NCI-H128 (cell line): ENCODE measurements around the gene MGAT4B.
A peak's percentile ranks its signal among the peaks of the same experiment; 100 is the strongest.

Experiments used
- DNase-seq: peaks from one replicate; lab custom pipeline; 2025; ENCODE audit not compliant: unreplicated experiment; lab: John Stamatoyannopoulos, UW

The MGAT4B gene

GRCh38 chr5:179827680-179828079 is 21.0 kb upstream of the MGAT4B start:
- DNase-seq = no peak

DNA sequence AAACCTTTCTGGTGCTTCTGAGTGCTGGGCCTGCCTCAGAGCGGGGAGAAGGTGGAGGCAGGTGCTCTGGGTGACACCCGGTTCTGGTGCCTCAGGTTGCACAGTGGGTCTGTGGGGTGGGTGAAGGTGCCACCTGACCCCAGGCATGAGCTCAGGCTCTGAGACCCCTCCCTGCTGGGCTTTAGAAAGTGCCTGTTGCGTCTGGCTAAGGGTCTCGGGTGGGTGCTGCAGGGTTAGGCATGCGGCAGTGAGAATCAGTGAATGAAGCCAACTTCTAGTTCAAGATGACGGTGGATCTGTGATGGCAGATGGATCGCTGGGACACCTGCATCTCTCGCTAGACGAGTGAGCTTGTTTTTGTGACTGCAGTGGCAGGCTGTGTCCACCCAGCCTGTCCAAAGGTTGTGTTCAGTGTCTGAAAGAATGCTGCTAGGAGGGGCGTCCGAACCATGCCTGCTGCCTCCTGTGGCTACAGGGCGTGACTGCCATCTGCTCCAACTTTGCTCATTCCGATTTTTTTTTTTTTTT is 19.1 kb upstream of the MGAT4B start:
- no peak for DNase-seq

DNA sequence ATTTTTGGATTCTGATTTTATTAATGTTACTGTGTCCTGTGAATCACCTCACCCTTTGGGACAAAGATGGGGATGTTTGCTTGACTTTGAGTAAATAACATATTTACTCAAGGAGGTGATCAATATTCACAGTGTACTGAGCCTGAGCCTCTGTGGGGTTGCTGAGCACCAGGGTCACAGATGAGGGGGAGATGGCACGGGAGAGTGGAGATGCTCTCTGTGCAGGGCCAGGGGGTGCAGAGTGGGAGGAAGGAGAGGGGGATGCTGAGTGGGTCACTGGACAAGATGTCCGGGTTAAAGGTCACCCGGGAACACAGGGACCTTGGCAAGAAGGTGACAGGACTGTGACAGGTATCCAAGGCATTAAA is 18.1 kb upstream of the MGAT4B start:
- DNase-seq = no peak

DNA sequence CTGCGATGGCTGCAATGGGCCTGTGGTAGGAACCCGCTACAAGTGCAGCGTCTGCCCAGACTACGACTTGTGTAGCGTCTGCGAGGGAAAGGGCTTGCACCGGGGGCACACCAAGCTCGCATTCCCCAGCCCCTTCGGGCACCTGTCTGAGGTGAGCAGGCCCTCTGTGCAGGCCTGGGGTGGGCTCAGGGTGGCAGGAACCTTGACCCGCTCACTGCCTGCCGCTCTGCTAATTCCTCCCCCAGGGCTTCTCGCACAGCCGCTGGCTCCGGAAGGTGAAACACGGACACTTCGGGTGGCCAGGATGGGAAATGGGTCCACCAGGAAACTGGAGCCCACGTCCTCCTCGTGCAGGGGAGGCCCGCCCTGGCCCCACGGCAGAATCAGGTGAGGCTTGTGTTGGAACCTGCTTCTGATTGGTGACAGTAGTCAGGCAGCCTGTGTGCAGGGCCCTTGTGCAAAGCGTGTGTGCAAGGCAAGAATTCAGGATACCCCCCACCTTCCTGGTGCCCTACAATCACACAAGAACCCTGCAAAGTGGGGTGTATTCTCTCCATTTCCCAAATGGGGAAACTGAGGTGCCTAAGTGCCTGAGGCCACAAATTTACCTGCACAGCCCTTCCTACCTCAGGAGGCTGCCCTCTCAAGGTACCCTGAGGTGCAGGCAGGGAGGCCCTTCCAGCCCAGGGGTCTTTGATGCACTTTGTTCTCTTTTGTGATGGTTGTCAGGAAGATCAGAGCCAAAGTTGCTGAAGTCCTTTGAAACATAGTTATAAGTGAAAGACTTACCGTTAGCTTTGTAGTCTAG is 17.5 kb upstream of the MGAT4B start:
- DNase-seq = no peak

DNA sequence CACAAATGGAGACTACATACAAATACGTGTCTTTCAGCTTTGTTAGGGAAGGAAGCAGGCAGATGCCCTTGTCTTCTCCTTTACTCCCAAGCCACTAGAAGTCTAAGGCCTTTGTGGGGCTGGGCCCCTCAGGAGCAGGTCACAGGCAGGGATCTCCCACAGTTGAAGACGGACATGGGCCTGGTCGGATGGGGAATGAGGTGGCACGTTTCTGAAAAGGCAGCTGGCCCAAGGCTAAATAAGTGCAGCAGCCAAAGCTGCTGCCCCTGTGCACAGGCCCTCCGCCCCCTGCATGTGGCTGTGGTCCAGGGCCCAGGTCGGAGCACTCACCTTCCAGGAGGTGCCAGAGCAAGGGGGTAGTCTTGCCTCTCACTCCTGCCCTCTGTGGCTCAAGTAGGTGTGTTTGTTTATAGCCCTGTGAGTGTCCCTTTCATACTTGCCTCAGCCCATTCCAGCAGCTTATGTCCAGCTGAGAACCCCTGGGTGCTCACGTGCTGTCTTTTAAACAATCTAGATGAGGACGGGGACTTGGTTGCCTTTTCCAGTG is 15.9 kb upstream of the MGAT4B start:
- DNase-seq = no peak

DNA sequence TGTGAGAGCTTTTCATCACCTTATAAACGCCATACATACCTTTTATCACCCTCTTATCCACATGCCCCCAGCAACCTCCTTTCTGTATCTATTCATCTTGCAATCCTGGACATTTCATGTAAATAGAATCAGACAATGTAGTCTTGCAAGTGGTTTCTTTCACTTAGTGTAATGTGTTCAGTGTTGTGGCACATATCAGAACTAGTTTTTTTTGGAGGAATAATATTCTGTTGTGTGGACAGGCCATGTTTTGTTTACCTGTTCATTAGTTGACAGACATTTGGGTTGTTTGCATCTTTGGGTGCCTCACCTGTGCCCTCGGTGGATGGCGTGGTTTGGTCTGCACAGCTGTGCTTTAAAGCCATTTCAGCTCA is 15.4 kb upstream of the MGAT4B start:
- DNase-seq = no peak

DNA sequence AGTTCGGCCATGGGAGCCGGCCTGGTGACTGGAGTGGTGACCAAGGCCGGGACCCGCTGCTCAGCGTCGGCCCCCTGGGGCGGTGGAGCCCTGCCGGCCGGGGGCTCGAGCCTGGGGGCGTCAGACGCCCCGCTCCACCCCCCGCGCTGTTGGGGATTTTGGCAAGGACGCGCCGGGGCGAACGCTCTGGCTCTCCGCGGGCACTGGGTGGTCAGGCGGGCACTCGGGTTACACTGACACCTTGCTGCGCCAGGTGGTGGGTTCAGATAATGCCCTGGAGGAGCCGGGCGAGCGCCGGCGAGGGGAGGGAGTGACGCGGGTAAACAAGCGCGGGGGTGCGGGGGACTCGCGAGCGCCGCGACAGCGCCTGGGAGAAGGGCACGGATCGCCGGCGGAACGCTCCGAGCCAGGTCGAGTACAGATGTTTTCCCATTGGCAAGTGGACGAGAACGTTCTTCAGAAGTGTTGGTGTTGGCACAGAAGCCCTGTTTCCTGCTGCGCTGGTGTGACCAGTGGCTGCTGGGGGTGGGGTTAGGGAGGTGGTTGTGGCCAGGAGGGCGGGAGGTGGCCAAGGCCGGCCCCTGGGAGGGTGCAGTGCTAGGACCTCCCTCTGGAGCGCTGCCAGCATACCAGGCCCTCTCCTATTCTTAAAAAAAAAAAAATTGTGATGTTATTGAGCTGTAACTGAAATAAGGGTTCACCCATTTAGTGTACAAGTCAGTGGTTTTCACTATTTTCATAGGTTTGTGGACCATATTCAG is 14.8 kb upstream of the MGAT4B start:
- DNase-seq = no peak

DNA sequence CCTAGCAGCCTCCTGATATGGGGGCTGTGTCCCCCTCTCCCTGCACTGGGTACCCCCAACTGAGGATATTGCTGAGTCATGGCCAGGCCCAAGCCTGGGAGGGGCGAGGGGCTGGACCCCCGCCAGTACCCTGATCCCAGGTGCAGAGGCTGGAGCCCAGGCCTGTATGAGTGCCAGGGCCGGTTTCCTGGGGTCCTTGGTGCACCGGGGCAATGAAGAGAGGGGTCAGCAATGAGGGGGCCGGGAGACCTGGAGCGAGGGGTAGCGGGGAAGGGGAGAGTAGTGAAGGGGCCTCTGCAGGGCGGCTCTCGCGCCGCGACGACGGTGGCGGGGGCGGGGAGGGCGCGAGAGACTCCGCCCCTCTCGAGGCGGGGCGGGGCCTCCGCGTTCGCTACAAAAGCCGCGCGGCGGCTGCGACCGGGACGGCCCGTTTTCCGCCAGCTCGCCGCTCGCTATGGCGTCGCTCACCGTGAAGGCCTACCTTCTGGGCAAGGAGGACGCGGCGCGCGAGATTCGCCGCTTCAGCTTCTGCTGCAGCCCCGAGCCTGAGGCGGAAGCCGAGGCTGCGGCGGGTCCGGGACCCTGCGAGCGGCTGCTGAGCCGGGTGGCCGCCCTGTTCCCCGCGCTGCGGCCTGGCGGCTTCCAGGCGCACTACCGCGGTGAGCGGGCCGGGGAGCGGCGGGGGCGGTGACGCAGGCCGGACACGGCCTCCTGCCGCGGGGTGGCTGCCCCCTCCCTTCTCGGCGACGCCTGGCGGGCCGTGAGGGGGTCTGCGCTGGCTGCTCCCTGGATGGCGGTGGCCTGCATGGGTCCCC is 14.0 kb upstream of the MGAT4B start, which contains the start of gene SQSTM1:
Gene SQSTM1, plus strand, starts transcription at position 423 of the 815 bp plus-strand sequence. Its CDS starts 32 bp downstream, at position 455.
- peak; percentile 33 for DNase-seq

DNA sequence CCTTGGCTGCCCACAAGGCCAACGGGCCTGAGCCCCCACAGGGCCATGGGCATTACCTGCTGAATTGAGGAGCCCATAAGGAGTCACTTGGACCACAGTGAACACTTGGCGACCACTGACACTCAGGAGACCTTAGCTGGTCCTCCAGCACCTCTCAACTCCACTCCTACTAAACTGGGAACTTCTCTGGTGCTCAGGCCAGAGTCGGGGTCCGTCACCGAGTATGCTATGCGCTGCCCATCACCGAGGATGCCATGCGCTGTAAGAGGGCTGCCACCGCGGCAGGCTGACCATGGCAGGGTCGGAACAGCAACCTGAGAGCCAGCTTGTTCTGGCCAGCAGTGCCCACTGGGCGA is 13.4 kb upstream of the MGAT4B start:
- DNase-seq = no peak

DNA sequence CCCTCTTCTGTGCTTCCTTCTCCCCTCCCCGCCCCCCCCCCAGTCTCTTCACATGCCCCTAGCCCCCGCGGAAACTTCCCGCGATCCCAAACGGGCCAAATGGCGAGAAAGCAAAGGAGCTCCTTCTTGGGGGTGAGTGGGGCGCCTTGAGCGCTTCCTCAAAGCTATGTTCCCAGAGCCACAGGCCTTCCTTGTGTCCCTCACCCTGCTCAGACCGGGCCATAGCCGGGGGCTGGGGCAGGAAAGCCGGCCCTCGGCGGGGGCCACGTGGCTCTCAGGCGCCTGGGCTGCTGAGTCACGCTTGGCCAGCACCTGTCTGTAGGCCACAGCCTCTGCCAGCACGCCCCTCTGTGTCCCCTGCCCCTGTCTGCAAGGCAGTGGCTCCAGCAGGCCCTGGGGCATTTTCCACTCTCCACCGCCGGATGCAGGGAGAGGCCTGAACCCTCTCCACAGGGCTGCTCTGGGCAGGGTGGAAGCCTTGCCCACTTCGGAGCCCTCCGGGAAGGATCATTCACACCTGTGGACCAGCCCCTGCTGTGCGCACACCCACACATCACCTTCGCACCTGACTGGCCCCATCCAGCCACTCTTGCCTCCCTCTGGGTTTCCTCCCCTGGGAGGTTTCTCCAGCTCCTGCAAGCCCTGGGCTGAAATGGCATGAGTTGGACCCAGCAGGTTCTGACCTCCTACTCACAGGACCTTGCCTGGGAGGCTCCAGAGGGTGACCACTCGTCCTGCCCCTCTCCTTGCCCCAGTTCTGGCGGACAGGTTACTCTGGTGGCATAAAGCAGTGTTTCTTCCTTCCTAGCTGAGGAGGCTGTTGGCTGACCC is 12.8 kb upstream of the MGAT4B start:
- DNase-seq = no peak

DNA sequence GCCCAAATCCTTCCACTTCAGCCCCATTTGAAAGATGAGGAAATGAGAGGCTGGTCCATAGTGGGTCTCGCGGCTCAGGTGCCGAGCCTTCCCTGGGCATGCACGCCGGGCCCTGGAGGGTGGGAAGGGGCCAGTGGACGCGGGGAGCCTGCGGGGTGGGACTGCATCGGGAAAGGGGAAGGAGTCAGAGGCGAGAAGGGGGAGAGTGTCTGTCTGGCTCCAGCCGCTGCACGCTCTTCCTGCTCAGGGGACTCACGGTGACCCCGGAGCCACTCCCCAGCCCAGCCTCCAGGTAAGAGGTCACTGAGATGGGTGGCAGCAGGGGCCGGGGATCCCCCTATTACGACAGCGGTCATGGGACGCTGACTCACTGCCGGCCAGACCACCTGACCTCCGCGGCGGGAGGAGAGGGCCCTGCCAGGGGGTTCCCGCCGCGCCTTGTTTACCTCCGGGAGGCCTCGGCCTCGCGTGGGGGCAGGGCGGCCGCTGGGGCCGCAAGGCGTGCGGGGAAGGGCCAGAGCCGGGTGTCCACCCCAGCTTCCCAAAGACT is 12.2 kb upstream of the MGAT4B start:
- peak; percentile 18 for DNase-seq

- no peak for DNase-seq
Observed at GRCh38 chr5:179817890-179818745, 11.5 kb upstream of the MGAT4B start.

- no peak for DNase-seq
Observed at GRCh38 chr5:179817470-179817840, 10.8 kb upstream of the MGAT4B start.

DNA sequence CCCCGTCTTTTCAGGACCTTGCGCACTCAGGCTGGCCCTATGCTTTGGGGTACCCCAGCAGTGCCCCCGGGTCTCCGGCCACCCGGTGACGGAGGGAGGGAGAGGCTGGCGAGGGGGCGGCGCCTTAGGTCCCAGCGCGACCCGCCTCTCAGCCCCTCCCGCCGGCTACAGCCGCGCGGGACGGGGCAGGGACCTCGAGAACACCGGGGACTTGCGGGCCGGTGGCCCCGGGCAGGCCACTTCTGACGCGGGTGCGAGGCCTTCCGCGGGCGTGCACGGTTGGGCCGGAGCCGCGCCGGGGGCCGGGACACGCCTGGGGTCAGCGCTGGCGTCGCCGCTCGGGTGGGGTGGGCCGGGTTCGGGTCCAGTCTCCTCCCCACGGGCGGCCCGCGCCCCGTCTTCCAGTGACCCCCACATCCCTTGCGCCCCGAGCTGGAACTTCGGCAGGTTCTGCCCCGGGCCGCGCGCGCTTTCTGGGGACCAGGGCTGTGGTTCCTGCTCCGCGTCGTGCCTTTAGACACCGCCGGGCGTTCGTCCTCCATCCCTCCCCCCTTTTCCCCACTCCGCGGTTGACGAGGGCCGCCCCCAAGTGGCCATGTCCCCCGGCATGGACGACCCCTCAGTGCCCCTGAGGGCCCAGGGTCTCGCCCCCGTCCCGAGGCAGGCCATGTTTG is 10.3 kb upstream of the MGAT4B start:
- DNase-seq = no peak

DNA sequence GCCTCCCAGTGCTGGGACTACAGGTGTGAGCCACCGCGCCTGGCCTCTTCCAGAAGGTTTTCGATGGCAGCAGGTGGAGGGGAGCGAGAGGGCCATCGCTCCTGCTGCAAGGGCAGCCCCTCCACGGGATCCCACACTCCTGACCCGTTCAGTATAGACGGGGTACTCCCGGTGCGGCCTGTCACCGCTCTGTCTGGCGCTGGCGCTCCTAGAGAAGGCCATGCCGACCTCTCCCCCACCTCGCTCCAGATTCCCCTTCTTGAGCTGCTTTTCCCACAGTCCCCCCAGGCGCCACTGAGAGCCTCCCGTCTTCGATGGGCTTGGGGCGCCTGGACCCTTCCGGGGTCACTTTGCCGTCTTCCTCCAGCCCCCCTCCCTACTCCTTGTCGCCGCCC is 9.7 kb upstream of the MGAT4B start:
- no peak for DNase-seq

DNA sequence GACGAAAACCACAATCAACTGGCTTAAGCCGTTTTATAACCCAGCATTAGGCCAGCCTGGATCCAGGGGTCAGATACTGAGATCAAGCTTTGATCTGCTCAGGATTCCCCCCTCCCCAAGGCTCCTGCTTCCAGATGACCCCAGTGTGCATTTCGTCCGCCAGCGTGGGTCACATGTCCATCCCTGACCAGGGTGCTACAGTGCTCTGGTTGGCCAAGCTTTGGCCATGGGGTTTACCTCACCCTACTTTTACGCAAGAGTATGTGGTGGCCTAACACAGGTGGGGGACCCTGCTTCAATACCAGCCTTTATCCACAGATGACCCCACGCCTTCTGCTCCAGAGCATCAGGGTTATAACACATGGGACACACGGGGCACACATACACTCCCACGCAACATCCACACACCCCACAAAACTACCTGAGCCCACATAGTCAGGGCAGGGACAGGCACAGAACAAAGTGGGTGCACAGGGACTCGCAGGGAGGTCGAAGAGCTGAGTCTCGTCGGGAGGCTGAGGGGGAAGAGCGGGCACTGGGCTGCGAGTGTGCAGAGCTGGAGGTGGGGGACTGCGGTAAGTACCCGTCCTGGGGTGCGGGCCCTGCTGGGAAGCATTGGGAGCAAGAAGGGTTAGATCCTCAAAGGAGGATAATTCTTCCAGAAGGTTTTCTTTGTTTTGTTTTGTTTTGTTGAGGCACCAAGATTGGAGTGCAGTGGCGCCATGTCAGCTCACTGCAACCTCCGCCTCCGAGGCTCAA is 9.0 kb upstream of the MGAT4B start:
- no peak for DNase-seq

- DNase-seq = no peak
Observed at GRCh38 chr5:179814090-179814489, 7.4 kb upstream of the MGAT4B start.
